Measurements from ENCODE around the gene PTGES2. TPM values are rescaled to one million over a fixed set of nuclear protein-coding genes. Genes with fewer than 3 reads are reported as not detected.

PTGES2 gene
- total and polyA plus RNA-seq, 9 of the 15 experiments (the other 6 are each of a cell fraction or from before 2014, with no cell fraction given): 2.4 to 196 (median 90.1) TPM

- TF ChIP-seq ZBTB40 (IDR thresholded peaks at IDR 0.05): no peak
- TF ChIP-seq ZBTB40 (CRISPR knock-in tag; IDR thresholded peaks at IDR 0.05): no peak
- no peak for TF ChIP-seq EWSR1 (IDR thresholded peaks at IDR 0.05; ENCODE audit: borderline replicate concordance, low read depth, partially characterized antibody)
- TF ChIP-seq PRDM10 (IDR thresholded peaks at IDR 0.05; ENCODE audit: partially characterized antibody): peak; percentile 62
- peak; percentile 57; the same call in 1 of the 2 replicates for TF ChIP-seq MECOM (CRISPR knock-in tag; IDR thresholded peaks at IDR 0.05)
- TF ChIP-seq NRF1 (conservative IDR thresholded peaks at IDR 0.05 in 1 of 2, IDR thresholded peaks at IDR 0.05 in 1 of 2): peak; percentile 55 to 61
- peak; percentile 56; the same call in 1 of the 2 replicates for TF ChIP-seq EP400 (IDR thresholded peaks at IDR 0.05)
- TF ChIP-seq TOE1 (IDR thresholded peaks at IDR 0.05; ENCODE audit: borderline replicate concordance): 0 out of 2 replicates have a peak, but pooled peaks have one; percentile 72
- TF ChIP-seq TOE1 (CRISPR knock-in tag; IDR thresholded peaks at IDR 0.05; ENCODE audit: borderline replicate concordance, low read depth): no peak
- peak; percentile 85 for TF ChIP-seq FOXM1 (IDR thresholded peaks at IDR 0.05; ENCODE audit: low read depth)
- TF ChIP-seq FOXM1 (CRISPR knock-in tag; IDR thresholded peaks at IDR 0.05; ENCODE audit: low read depth): no peak
- peak; percentile 71 to 82 for TF ChIP-seq TBL1XR1 (IDR thresholded peaks at IDR 0.05; ENCODE audit: low read length in 2 of 2)
- peak in 1 of 2 experiments; percentile 87; a peak in 2 of 4 replicates for TF ChIP-seq NONO (IDR thresholded peaks at IDR 0.05; ENCODE audit: low read depth in 2 of 2, low read length in 1 of 2)
- peak; percentile 60; the same call in 1 of the 2 replicates for TF ChIP-seq MXI1 (IDR thresholded peaks at IDR 0.05; ENCODE audit: low read depth, low read length)
Observed at GRCh38 chr9:128115187-128116103, 12.1 kb downstream of the PTGES2 start (continued).
